ENCODE measurements around the gene CORO6. TPM values are rescaled to one million over a fixed set of nuclear protein-coding genes. Genes with fewer than 3 reads are reported as not detected.
A peak's percentile ranks its signal among the peaks of the same experiment; 100 is the strongest.

CORO6 gene
- total and polyA plus RNA-seq, 7 donors, result 182 to 710 (median 494) TPM

DNA sequence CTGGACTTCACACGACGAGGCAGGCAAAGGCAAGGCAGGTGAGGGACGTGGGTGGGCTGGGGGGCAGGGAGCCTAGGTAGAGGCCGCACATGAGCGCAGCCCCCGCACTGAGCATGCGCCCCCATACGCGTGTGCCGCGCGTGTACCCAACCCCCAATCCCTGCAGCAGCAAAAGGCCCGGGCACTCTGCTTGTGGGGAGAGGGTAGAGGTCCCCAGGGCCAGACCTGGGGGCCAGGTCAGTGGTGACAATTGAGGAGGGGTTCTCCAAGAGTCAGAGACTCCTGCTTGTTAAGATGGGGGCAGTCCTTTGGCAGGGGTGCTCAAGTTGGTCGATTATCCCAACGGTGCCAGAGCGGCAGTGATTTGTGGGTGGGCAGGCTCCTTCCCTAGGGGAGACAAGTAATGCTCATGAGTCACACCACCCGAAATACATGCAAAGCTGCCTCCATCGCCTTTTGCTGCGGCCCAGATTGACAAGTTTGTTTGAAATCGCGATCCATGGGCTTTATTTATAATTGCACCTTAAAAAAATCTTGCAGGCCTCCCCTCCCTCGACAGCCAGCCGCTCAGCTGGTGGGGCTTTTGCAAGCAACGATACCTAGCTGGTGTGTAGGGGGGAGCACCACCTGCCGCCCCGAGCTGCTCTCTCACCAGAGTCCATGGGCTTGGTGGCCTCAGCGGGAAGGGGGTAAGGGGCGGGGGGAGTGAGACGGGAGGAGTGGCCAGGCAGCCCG is 32.1 kb downstream of the CORO6 start:
- intact Hi-C loops (cut with DNase I), result no loop called here
- TF ChIP-seq, protein P1, sequence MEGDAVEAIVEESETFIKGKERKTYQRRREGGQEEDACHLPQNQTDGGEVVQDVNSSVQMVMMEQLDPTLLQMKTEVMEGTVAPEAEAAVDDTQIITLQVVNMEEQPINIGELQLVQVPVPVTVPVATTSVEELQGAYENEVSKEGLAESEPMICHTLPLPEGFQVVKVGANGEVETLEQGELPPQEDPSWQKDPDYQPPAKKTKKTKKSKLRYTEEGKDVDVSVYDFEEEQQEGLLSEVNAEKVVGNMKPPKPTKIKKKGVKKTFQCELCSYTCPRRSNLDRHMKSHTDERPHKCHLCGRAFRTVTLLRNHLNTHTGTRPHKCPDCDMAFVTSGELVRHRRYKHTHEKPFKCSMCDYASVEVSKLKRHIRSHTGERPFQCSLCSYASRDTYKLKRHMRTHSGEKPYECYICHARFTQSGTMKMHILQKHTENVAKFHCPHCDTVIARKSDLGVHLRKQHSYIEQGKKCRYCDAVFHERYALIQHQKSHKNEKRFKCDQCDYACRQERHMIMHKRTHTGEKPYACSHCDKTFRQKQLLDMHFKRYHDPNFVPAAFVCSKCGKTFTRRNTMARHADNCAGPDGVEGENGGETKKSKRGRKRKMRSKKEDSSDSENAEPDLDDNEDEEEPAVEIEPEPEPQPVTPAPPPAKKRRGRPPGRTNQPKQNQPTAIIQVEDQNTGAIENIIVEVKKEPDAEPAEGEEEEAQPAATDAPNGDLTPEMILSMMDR (IDR thresholded peaks at IDR 0.05), result no peak
- DNase-seq (peak in 1 of 2 donors; percentile 43), ATAC-seq (peak in 3 of 4 donors; percentile 29 to 57 (median 50))
- Histone ChIP-seq H3K27me3 (ENCODE audit: insufficient read depth in 3 of 3, low read length in 2 of 3) (no peaks in the 10 kb centered on the region), H3K36me3 (ENCODE audit: insufficient read depth in 1 of 2, low read depth in 1 of 2) (no peaks in the 10 kb centered on the region), H3K9me3 (no peaks in the 10 kb centered on the region), H3K4me3 (peak overlapping the region; percentile 84), H3K4me1 (peaks cover 71% of the 10 kb centered on the region), H3K27ac (peak overlapping the region; percentile 89)
- 13 to 29% (median 18%) methylated on average over 29 to 30 of the region's 30 CpGs for WGBS, 3 donors

DNA sequence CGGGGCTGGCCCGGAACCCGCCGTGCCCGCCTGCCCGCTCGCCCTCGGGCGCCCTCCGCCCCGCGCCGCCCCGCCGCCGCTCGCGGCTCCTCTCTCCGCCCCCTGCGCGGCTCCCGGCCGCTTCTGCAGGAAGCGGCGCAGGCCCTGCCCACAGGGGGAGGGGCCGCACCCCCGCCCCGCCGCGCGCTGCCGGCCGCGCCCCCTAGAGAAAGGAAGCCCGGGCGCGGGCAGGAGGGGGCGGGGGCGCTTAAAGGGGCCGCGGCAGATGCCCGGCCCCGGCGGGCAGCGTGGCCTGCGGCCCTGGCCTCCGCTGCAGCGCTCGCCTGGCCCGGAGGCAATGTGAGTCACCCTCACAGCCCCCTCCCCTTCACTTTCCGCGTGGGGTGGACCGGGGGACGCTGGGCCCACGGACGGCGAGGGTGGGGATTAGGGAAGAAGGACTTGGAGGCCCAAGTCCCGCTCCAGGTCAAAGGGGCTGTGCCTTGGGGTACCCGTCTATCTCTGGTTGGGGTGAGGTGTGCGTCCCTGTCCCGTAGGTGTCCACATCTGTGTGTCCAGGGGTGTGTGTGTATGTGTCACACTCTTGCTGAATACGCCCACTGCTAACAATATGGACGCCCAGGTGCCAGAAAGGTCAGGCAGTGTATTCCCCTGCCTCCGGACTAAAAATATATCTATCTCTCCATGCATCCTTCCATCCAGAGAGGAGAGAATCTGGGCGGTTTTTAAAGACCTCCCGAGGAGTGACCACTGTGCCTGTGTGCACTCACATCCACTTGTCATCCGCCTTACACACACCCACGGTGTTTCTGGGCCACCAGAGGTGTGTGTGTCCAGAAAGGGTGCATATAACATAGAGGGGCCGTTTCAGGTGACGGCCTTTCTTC is 32.9 kb downstream of the CORO6 start, which contains the start of gene GIT1:
Gene GIT1 (minus strand): TSS at position 125 of the 887 bp plus-strand sequence. CDS start 270 bp downstream, outside the sequence.
- 2 to 12% (median 4%) methylated on average over 22 to 70 of the region's 70 CpGs for WGBS, 3 donors
- H3K36me3 ChIP-seq (ENCODE audit: insufficient read depth in 1 of 2, low read depth in 1 of 2), result no peaks in the 10 kb centered on the region
- peak; percentile 79 to 87 (median 84) for ATAC-seq
- H3K4me3 ChIP-seq, result peak within 1 kb of the TSS; percentile 90
- no peaks in the 10 kb centered on the region for H3K27me3 ChIP-seq (ENCODE audit: insufficient read depth in 3 of 3, low read length in 2 of 3)
- H3K27ac ChIP-seq, result peak within 1 kb of the TSS; percentile 89
- H3K4me1 ChIP-seq, result peaks cover 75% of the 10 kb centered on the region
- peak; percentile 90 to 92 for DNase-seq
- no peaks in the 10 kb centered on the region for H3K9me3 ChIP-seq
- intact Hi-C loops (cut with DNase I), result loop anchor here in 1 of 2 donors (10.0 kb wide), 1 partner anchor 345 kb away; the partner anchor contains the start of gene SSH2
- TF ChIP-seq, protein P1 (IDR thresholded peaks at IDR 0.05), result no peak

DNA sequence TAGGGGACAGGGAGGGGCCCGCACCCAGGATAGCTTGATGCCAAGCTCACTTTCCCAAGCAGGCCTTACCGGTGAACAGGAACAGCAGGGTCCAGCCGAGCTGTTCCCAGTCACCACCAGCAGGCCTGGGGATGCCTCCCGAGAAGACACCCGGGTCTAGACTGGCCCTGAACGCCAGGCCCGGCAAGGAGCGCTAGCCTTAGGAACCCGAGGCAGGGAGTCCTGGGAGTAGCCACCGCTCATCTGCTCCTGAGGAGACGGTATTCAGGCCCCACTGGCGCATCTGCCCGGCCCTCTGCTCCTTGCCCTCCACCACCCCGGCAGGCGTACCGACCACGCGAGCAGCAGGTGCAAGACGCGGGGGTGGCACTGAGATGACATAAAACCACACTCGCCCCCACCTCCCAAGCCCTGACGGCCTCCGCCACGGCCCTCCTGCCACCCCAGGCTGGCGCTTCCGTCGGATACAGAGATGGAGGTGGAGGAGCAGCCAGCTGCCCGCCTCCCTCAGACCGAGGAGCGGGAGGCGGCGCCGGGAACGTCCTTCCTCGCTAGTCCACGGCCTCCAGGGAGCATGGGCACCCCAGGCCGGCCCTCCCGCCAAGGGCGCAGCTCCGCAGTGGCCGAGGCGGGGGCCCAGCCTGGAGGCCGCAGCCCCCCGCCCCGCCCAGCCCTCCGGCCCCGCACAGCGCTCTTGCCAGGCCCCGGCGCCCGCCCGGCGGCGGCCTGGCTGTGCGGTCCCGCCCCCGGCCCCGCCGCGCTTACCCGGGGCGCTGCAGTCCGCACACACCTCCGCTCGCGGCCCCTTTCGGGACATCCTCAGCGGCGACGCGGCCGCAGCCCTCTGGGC is 33.9 kb downstream of the CORO6 start:
- peak; percentile 37 to 71 for DNase-seq
- ATAC-seq, result peak in 1 of 4 donors; percentile 5
- Histone ChIP-seq H3K36me3 (ENCODE audit: insufficient read depth in 1 of 2, low read depth in 1 of 2) (no peaks in the 10 kb centered on the region), H3K27ac (peak overlapping the region; percentile 80), H3K4me3 (peak overlapping the region; percentile 90), H3K9me3 (no peaks in the 10 kb centered on the region), H3K27me3 (ENCODE audit: insufficient read depth in 3 of 3, low read length in 2 of 3) (no peaks in the 10 kb centered on the region), H3K4me1 (peaks cover 76% of the 10 kb centered on the region)
- TF ChIP-seq, protein P1 (IDR thresholded peaks at IDR 0.05), result no peak
- intact Hi-C loops (cut with DNase I), result loop anchor here in 1 of 2 donors (10.0 kb wide), 1 partner anchor 346 kb away; the partner anchor contains the start of gene SSH2
- WGBS, 3 donors, result 0 to 1% (median 1%) methylated on average over 40 to 72 of the region's 72 CpGs

DNA sequence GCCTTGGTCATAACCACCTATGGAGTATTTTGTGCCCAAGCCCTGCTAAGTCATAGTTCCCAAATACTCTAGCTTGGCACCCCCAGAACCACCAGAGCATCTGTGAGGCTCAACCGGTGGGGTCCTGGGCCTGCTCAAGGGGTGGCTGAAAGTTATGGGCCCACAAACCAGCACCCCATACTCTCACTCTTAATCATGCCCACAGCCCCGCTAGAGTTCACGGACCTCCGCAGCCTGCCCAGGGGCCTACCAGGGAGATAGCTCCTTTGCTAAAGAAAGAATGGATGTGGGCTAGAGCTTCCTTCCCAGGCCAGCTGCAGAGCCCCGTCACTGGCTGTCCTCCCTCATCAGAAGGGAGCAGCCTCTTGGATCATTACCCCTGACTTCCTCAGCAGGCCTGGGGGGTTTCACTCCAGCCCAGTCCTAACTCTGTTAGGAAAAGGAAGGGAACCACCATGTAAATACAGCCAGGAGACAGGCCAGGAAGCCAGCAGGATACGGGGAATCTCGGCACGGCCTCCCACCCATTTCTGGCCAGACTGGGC is 34.6 kb downstream of the CORO6 start:
- intact Hi-C loops (cut with DNase I), result loop anchor here in 1 of 2 donors (10.0 kb wide), 1 partner anchor 347 kb away; the partner anchor contains the start of gene SSH2
- 21 to 29% (median 23%) methylated on average over 8 of the region's 8 CpGs for WGBS, 3 donors

More for the DNA sequence above, 34.6 kb downstream of the CORO6 start:
- H3K4me1 ChIP-seq, result peaks cover 80% of the 10 kb centered on the region
- TF ChIP-seq, protein P1 (IDR thresholded peaks at IDR 0.05), result no peak
- H3K36me3 ChIP-seq (ENCODE audit: insufficient read depth in 1 of 2, low read depth in 1 of 2), result peaks cover 0 to under 1% of the 10 kb centered on the region in 2 donors
- H3K27me3 ChIP-seq (ENCODE audit: insufficient read depth in 3 of 3, low read length in 2 of 3), result no peaks in the 10 kb centered on the region
- no peak for ATAC-seq
- peak overlapping the region; percentile 90 for H3K4me3 ChIP-seq
- DNase-seq, result no peak
- no peaks in the 10 kb centered on the region for H3K9me3 ChIP-seq
- H3K27ac ChIP-seq, result peak overlapping the region; percentile 80
